GM12865 (cell line): Measurements from ENCODE around the gene NPC2.

Experiments
- DNase-seq: peaks from one replicate; pipeline ENCODE4 v3.0.0; 2010; ENCODE audit warnings: low read depth
- H3K4me3 ChIP-seq: 2 replicates; pipeline ENCODE4 v1.5.1; 2011; ENCODE audit warnings: mild to moderate bottlenecking, low read depth, low read length, control low read depth
- TF ChIP-seq, protein P1 (sequence below): IDR thresholded peaks from 2 replicates; pipeline ENCODE4 v1.5.1; 2011; ENCODE audit warnings: low read length, control low read depth, low read depth, inconsistent platforms; ENCODE audit not compliant: insufficient read depth; ENCODE audit errors: missing control alignments

NPC2 gene

DNA sequence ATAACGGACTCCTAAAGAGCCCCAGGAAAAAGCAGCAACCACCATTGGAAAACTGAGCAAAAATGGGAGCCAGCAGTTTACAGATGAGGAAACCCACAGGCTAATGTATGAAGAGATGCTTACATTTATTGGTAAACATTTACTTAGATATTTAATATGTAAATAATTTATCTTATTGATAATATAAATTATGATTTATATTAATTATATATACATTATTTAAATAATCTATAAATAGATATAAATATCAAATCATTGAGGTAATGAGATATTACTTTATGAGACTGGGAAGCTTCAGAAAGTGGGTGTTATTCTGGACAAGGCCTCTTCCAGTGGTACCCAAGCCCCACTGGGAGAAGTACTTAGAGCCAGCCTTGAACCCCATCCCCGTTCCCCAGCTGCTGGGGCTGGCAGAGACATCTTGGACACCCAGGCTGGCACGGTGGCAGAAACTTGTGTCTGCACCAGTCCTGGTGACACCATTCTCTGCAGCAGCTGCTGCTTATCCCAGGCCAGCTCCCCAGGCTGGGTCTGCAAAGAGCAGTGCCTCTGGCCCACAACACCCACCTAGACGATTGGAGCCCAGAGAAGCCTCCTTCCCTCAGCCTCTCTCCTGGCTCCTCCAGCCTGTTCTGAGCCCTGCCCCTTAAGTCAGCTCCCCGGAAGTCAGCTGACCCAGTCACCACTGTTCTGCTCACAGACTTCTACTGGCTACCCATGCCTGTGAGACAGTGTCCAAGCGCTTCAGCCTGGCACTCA lies 26.4 kb upstream of the NPC2 start:
- TF ChIP-seq, protein P1, sequence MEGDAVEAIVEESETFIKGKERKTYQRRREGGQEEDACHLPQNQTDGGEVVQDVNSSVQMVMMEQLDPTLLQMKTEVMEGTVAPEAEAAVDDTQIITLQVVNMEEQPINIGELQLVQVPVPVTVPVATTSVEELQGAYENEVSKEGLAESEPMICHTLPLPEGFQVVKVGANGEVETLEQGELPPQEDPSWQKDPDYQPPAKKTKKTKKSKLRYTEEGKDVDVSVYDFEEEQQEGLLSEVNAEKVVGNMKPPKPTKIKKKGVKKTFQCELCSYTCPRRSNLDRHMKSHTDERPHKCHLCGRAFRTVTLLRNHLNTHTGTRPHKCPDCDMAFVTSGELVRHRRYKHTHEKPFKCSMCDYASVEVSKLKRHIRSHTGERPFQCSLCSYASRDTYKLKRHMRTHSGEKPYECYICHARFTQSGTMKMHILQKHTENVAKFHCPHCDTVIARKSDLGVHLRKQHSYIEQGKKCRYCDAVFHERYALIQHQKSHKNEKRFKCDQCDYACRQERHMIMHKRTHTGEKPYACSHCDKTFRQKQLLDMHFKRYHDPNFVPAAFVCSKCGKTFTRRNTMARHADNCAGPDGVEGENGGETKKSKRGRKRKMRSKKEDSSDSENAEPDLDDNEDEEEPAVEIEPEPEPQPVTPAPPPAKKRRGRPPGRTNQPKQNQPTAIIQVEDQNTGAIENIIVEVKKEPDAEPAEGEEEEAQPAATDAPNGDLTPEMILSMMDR = no peak
- no peak overlapping the region for H3K4me3 ChIP-seq
- DNase-seq = no peak

DNA sequence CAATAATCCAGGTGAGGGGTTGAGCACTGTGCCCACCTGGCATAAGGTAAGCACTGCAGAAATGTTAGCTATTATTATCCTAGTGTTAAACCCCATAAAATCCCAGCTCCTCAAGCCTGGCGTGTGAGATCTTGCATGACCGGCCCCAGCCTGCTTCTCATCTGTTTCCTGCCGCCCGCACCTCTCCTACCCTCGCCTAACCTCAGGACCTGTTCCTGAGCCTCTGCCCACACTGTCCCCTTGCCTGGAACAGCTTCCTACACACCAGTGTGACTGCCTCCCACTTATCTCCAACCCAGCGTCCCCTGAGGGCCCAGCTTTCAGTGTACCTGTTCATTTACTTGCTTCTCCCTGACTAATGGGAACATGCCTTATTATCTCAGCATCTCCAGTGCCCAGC lies 25.1 kb upstream of the NPC2 start:
- TF ChIP-seq, protein P1 = no peak
- DNase-seq = no peak
- no peak overlapping the region for H3K4me3 ChIP-seq

DNA sequence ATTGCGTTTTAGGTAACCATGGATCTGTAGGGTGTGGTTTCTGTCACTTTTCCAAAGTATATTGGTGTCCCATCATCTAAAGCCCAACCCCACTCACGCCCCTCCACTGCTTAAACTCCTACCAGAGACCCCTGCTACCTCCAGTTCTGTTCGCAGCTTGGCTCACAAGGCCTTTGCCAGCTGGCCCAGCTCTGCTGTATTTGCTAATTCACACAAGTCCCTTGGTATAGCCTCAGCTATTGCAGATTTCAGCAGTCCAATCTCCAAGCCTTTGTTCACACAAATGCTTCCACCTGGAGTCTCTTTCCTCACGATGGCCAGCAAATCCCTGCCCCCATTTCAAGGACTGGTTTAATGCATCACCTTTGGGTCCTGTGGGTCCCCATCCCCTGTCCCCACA lies 24.6 kb upstream of the NPC2 start:
- no peak overlapping the region for H3K4me3 ChIP-seq
- TF ChIP-seq, protein P1 = no peak
- DNase-seq = no peak

DNA sequence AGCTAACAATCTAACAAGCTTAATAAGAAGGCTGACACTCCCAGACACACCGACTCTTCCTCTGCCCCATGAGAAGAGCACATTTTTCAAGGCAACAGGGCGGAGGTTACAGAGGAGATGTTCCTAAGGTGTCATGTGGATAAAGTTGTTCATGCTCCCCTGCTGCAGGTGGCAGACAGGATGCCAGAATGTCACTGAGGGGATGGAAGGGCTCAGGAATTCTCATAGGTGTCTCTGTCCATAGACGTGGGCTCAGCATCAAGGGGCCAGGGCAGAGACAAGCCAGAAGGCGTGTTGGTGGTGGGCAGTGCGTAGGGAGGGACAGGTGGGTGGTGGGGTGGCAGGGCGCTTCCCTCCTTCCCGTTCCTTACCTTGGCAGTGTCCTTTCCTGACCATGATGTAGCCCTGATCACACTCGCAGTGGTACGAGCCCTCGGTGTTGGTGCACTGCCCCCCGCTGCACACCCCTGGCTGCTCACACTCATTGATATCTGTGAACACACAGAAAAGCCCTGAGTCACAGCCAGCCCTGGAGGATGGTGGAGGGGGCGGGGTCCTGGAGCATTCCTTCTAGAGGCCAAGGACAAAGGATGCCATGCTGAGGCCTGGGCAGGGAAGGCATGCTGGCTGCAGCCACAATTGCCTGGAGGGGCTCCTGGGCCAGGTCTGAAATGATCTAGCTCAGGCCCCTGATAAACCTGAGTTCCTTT lies 23.5 kb upstream of the NPC2 start:
- TF ChIP-seq, protein P1 = no peak
- no peak for DNase-seq
- no peak overlapping the region for H3K4me3 ChIP-seq

DNA sequence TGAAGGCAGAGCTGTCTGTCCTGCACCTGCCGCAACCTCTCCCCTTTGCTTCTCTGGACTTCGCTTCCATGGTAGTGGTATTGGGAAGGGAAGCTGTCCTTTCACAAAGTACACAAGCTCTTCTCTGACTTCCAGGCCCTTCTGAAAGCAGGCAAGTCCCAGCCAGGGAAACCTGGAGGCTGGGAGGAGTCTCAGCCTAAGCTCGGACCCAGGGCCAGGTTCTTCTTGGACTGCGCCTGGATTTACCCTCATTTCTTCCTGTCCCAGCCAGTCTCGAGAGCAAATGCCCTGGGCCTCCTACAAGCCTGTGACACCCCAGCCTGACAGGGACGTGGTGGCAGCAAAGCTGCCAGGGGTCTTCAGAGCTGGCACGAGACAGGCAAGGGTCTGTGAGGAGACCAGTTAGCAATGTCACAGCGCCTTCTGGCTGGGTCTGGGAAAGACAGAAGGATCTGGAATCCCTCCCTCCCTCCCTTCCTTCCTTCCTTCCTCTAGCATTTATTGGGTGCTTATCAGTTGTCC lies 22.8 kb upstream of the NPC2 start:
- H3K4me3 ChIP-seq = no peak overlapping the region
- TF ChIP-seq, protein P1 = no peak
- no peak for DNase-seq

DNA sequence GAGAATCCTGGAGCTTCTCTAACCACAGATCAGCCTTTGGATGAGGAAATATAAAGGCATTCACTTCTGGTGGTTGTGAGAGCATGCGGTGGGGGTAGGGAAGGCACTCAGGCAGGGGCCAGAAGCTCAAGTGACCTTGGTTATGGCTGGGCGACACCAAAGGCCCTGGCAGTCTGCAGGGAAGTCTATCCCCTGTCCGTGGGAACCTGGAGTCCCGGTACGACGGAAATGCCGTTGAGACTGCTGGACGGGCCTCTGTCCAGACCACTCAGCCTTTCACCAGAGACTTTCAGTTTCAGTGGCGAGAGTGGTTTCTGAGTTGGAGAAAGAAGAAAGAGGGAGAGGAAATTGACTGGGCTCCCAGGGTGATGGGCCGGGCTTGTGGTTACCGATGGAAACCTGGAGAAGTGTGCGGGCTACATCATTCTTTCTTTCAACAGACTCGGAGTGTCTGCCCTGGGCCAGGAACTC lies 21.4 kb upstream of the NPC2 start:
- DNase-seq = peak; percentile 48
- no peak overlapping the region for H3K4me3 ChIP-seq
- TF ChIP-seq, protein P1 = no peak
